HG03571 (cell line): Measurements from ENCODE around the gene CCDC159.
"Not testable (repeated sequence)": the region's sequence is repeated elsewhere in the genome, so short reads cannot be mapped to it uniquely, and the experiment has no call there.

ENCODE experiments used
- ATAC-seq: cut with Tn5 transposase; IDR thresholded peaks from one replicate; pipeline ENCODE4 v1.9.1; 2021; ENCODE audit not compliant: unreplicated experiment

Gene CCDC159

GRCh38 chr19:11346104-11346940 is at the start of gene CCDC159, which contains the start of gene TMEM205:
TSS of gene CCDC159 (plus strand) at chr19:11346519. CDS start at chr19:11346607, 88 bp downstream.
TSS of gene TMEM205 (minus strand) at chr19:11346268. CDS start at chr19:11345619, 649 bp downstream.
- peak; percentile 77 for ATAC-seq

- no peak for ATAC-seq
Measured at GRCh38 chr19:11299946-11300810, 46.1 kb upstream of the CCDC159 start.

- no peak for ATAC-seq
Measured at GRCh38 chr19:11300811-11301120, 45.6 kb upstream of the CCDC159 start.

GRCh38 chr19:11304936-11305335 is 41.4 kb upstream of the CCDC159 start:
- ATAC-seq = no peak

GRCh38 chr19:11306337-11306736 is 40.0 kb upstream of the CCDC159 start:
- ATAC-seq = no peak

GRCh38 chr19:11320278-11320995 is 25.9 kb upstream of the CCDC159 start:
- not testable (repeated sequence) for ATAC-seq

- no peak for ATAC-seq
Measured at GRCh38 chr19:11321191-11322126, 24.9 kb upstream of the CCDC159 start.

GRCh38 chr19:11322269-11323024 is 23.9 kb upstream of the CCDC159 start:
- ATAC-seq = no peak

- ATAC-seq = no peak
Measured at GRCh38 chr19:11323601-11324078, 22.7 kb upstream of the CCDC159 start.

- no peak for ATAC-seq
Measured at GRCh38 chr19:11324079-11324661, 22.1 kb upstream of the CCDC159 start.

GRCh38 chr19:11324748-11325389 is 21.4 kb upstream of the CCDC159 start:
- ATAC-seq = no peak

- ATAC-seq = no peak
Measured at GRCh38 chr19:11325544-11325943, 20.8 kb upstream of the CCDC159 start.

GRCh38 chr19:11330127-11330526 is 16.2 kb upstream of the CCDC159 start:
- ATAC-seq = no peak

- ATAC-seq = no peak
Measured at GRCh38 chr19:11331502-11331901, 14.8 kb upstream of the CCDC159 start.

- ATAC-seq = no peak
Measured at GRCh38 chr19:11332822-11333221, 13.5 kb upstream of the CCDC159 start.

GRCh38 chr19:11333838-11334237 is 12.5 kb upstream of the CCDC159 start:
- not testable (repeated sequence) for ATAC-seq

GRCh38 chr19:11335449-11336146 is 10.7 kb upstream of the CCDC159 start:
- no peak for ATAC-seq

GRCh38 chr19:11337080-11337479 is 9.2 kb upstream of the CCDC159 start:
- no peak for ATAC-seq
